Measurements from ENCODE around the gene SNAP25.

GRCh38 chr20:10342152-10342551, 123.5 kb downstream of the SNAP25 start:
- TF ChIP-seq CTCF (IDR thresholded peaks at IDR 0.05 in 8 of 11, conservative IDR thresholded peaks at IDR 0.05 in 3 of 11) (no peak), POLR2A (IDR thresholded peaks at IDR 0.05) (no peak)
